GM19351 (cell line): ENCODE results near the gene SLC25A12.
"Not testable (repeated sequence)": the region's sequence is repeated elsewhere in the genome, so short reads cannot be mapped to it uniquely, and the experiment has no call there.

Source experiments
- ATAC-seq: cut with Tn5 transposase; IDR thresholded peaks from one replicate; pipeline ENCODE4 v1.9.1; 2021; ENCODE audit warnings: mild to moderate bottlenecking, moderate library complexity; ENCODE audit not compliant: unreplicated experiment

Gene SLC25A12

GRCh38 chr2:171893824-171894611, at the start of gene SLC25A12:
Gene SLC25A12, minus strand, starts transcription at chr2:171894244. Its CDS starts 30 bp downstream, at chr2:171894214.
- peak; percentile 94 for ATAC-seq

- no peak for ATAC-seq
Observed at GRCh38 chr2:171941316-171941699, 47.3 kb upstream of the SLC25A12 start.

- no peak for ATAC-seq
Observed at GRCh38 chr2:171939743-171940071, 45.7 kb upstream of the SLC25A12 start.

- no peak for ATAC-seq
Observed at GRCh38 chr2:171939058-171939742, 45.2 kb upstream of the SLC25A12 start.

- no peak for ATAC-seq
Observed at GRCh38 chr2:171930385-171930784, 36.3 kb upstream of the SLC25A12 start.

GRCh38 chr2:171924170-171924942, 30.3 kb upstream of the SLC25A12 start:
- ATAC-seq: no peak

- ATAC-seq: no peak
Observed at GRCh38 chr2:171923206-171923605, 29.2 kb upstream of the SLC25A12 start.

- peak; percentile 98 for ATAC-seq
Observed at GRCh38 chr2:171922230-171923022, 28.4 kb upstream of the SLC25A12 start, which contains the start of gene HAT1. Gene HAT1, plus strand, starts transcription at chr2:171922461. Its CDS starts 40 bp downstream, at chr2:171922501.

- no peak for ATAC-seq
Observed at GRCh38 chr2:171921970-171922229, 27.9 kb upstream of the SLC25A12 start.

GRCh38 chr2:171919453-171919852, 25.4 kb upstream of the SLC25A12 start:
- no peak for ATAC-seq

- ATAC-seq: no peak
Observed at GRCh38 chr2:171913517-171913916, 19.5 kb upstream of the SLC25A12 start.

- ATAC-seq: no peak
Observed at GRCh38 chr2:171910494-171910893, 16.4 kb upstream of the SLC25A12 start.

GRCh38 chr2:171909266-171909665, 15.2 kb upstream of the SLC25A12 start:
- ATAC-seq: no peak

- no peak for ATAC-seq
Observed at GRCh38 chr2:171908235-171908634, 14.2 kb upstream of the SLC25A12 start.

- ATAC-seq: peak; percentile 50
Observed at GRCh38 chr2:171902840-171903420, 8.9 kb upstream of the SLC25A12 start.

GRCh38 chr2:171899623-171900282, 5.7 kb upstream of the SLC25A12 start:
- not testable (repeated sequence) for ATAC-seq

- no peak for ATAC-seq
Observed at GRCh38 chr2:171895786-171896185, 1.7 kb upstream of the SLC25A12 start.

GRCh38 chr2:171894612-171894947, 536 bp upstream of the SLC25A12 start:
- ATAC-seq: no peak

- no peak for ATAC-seq
Observed at GRCh38 chr2:171893196-171893823, 734 bp downstream of the SLC25A12 start.

- no peak for ATAC-seq
Observed at GRCh38 chr2:171889808-171890207, 4.2 kb downstream of the SLC25A12 start.
